ENCODE results near the gene MFRP.

DNA sequence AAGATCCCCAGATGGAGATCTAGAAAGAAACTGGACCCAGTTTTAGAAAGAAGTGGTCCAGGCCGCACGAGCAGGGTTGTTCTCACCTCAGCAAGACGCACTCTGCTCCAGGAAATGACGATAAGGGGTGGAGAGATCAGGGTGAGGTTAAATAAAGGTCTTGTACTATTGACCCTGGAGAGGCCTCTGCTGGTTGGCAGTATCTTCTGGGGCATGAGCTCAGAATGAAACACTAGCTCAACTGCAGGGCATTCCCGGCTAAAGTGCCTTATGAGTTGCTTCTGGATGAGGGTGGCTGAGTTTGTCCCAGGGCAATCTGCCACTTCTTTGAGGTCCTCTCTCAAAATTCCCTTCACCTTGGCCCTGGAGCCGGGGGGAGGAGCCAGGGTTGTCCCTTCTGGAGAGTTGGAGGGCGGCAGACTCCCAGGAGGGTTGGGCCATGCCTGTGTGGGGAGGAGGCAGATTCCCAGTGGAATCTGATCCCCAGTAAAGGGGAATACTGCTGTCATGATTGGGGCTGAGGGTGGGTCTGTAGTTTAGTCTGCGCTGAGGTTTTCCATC, 24.1 kb upstream of the MFRP start:
- TF ChIP-seq CTCF (IDR thresholded peaks at IDR 0.05) (no peak), POLR2AphosphoS5 (IDR thresholded peaks at IDR 0.05) (no peak), POLR2A (IDR thresholded peaks at IDR 0.05) (no peak), EP300 (IDR thresholded peaks at IDR 0.05) (no peak)
